Loucy (cell line): ENCODE results near the gene U2SURP.

Source experiments
- EZH2phosphoT487 ChIP-seq: fragments of 200-600 bp; IDR thresholded peaks from 2 replicates; pipeline ENCODE4 v1.6.1; 2018; ENCODE audit warnings: antibody characterized with exemption, mild to moderate bottlenecking, moderate library complexity, borderline replicate concordance
- TF ChIP-seq, protein P1 (sequence below): fragments of 200-600 bp; sonication (generic); conservative IDR thresholded peaks from 2 replicates; pipeline ENCODE4 v1.5.1; 2014; ENCODE audit warnings: mild to moderate bottlenecking, antibody characterized with exemption, low read length

DNA sequence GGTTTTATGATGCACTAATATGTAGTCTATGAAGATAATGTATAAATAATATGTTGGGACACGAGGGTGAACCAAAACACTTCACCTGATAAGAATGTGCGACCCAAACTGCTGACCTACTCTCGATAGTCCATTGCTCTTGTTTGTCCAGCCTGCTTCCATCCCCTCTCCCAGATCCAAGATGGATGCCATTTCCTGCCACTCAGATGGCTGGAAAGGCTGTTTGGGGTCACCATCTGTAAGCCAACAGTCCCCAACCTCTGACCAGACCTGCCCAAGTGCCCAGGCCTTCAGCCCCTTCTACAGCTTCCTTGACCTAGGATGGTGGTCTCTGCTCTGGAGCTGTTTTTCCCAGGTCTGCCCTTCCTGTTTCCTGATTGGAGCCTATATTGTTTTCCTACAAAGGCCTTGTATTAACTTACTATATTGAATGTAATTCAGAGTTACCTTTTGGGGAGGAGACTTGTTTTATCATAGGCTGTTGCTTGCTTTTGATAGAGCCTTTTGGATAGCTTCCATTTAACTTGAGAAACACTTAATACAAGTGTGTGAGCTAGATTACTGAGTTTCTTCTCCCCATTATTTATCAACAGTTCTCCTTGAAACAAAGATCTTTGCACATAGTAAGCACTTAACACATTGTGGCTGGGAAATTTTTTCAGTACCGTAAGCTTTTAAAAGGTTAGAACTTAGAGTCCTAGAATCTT, 32.9 kb upstream of the U2SURP start:
- TF ChIP-seq, protein P1, sequence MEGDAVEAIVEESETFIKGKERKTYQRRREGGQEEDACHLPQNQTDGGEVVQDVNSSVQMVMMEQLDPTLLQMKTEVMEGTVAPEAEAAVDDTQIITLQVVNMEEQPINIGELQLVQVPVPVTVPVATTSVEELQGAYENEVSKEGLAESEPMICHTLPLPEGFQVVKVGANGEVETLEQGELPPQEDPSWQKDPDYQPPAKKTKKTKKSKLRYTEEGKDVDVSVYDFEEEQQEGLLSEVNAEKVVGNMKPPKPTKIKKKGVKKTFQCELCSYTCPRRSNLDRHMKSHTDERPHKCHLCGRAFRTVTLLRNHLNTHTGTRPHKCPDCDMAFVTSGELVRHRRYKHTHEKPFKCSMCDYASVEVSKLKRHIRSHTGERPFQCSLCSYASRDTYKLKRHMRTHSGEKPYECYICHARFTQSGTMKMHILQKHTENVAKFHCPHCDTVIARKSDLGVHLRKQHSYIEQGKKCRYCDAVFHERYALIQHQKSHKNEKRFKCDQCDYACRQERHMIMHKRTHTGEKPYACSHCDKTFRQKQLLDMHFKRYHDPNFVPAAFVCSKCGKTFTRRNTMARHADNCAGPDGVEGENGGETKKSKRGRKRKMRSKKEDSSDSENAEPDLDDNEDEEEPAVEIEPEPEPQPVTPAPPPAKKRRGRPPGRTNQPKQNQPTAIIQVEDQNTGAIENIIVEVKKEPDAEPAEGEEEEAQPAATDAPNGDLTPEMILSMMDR: no peak
- TF ChIP-seq EZH2phosphoT487: no peak
